ENCODE results near the gene HCFC2. TPM values are rescaled to one million over a fixed set of nuclear protein-coding genes. Genes with fewer than 3 reads are reported as not detected.

The HCFC2 gene
- total RNA-seq, 1 donor from 2014 or later: 18.5 TPM

DNA sequence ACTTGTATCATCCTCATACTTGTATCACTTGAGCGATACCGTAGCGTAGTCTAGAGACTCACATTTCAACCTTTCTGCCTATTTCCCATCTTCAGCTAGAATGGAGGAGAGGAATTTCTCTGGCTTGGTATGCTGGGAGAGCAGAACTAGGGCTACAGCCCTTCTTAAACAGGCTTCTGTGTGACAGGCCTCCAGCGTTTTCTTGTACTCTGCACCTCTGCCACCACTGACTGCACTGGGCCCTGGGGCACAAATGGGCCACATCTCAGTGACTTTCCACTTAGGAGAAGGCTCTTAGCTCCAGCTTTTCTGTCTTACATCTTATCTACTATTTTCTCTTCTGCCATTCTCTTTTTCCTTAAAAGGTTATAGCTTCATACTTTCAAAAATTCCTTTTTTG is 26.8 kb downstream of the HCFC2 start:
- DNase-seq: no peak
- Histone ChIP-seq H3K27me3 (ENCODE audit: low read depth) (no peaks in the 10 kb centered on the region), H3K4me3 (no peak overlapping the region), H3K9me3 (no peaks in the 10 kb centered on the region), H3K36me3 (peaks cover 84% of the 10 kb centered on the region), H3K4me1 (no peaks in the 10 kb centered on the region), H3K27ac (no peak overlapping the region)
- ATAC-seq: no peak
- TF ChIP-seq, protein P1, sequence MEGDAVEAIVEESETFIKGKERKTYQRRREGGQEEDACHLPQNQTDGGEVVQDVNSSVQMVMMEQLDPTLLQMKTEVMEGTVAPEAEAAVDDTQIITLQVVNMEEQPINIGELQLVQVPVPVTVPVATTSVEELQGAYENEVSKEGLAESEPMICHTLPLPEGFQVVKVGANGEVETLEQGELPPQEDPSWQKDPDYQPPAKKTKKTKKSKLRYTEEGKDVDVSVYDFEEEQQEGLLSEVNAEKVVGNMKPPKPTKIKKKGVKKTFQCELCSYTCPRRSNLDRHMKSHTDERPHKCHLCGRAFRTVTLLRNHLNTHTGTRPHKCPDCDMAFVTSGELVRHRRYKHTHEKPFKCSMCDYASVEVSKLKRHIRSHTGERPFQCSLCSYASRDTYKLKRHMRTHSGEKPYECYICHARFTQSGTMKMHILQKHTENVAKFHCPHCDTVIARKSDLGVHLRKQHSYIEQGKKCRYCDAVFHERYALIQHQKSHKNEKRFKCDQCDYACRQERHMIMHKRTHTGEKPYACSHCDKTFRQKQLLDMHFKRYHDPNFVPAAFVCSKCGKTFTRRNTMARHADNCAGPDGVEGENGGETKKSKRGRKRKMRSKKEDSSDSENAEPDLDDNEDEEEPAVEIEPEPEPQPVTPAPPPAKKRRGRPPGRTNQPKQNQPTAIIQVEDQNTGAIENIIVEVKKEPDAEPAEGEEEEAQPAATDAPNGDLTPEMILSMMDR (IDR thresholded peaks at IDR 0.05): no peak
- intact Hi-C loops (cut with DNase I): no loop called here

- TF ChIP-seq, protein P1 (IDR thresholded peaks at IDR 0.05): no peak
- DNase-seq (no peak), ATAC-seq (no peak)
- Histone ChIP-seq H3K27ac (no peak overlapping the region), H3K27me3 (ENCODE audit: low read depth) (no peaks in the 10 kb centered on the region), H3K9me3 (no peaks in the 10 kb centered on the region), H3K4me3 (no peak overlapping the region), H3K4me1 (no peaks in the 10 kb centered on the region), H3K36me3 (peaks cover 84% of the 10 kb centered on the region)
- intact Hi-C loops (cut with DNase I): no loop called here
Measured at GRCh38 chr12:104094284-104094683, 30.0 kb downstream of the HCFC2 start.

GRCh38 chr12:104095289-104095688 is 31.0 kb downstream of the HCFC2 start:
- no peaks in the 10 kb centered on the region for H3K9me3 ChIP-seq
- no peaks in the 10 kb centered on the region for H3K27me3 ChIP-seq (ENCODE audit: low read depth)
- H3K27ac ChIP-seq: no peak overlapping the region
- DNase-seq (no peak), ATAC-seq (no peak)
- TF ChIP-seq, protein P1 (IDR thresholded peaks at IDR 0.05): no peak
- peaks cover 84% of the 10 kb centered on the region for H3K36me3 ChIP-seq
- intact Hi-C loops (cut with DNase I): no loop called here
- no peaks in the 10 kb centered on the region for H3K4me1 ChIP-seq
- H3K4me3 ChIP-seq: no peak overlapping the region

DNA sequence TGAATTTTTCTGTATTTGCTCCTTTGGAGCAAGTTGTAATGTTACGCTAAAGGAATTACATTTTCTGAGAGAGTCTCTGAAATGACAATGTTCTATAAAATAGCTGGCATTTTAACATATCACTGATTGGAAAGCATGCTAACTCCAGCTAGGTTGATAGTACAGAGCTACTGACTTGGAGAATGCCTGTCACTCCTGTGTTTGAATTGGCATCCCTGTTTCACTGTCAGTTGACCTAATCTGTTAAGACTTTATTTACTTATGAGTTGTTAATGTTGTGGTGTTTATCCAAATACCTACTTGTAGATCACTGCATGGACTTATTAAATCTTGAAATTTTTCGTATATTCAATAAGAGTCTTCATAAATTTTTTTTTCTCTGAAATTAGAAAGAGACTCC is 33.6 kb downstream of the HCFC2 start:
- intact Hi-C loops (cut with DNase I): no loop called here
- no peaks in the 10 kb centered on the region for H3K9me3 ChIP-seq
- ATAC-seq (no peak), DNase-seq (no peak)
- TF ChIP-seq, protein P1 (IDR thresholded peaks at IDR 0.05): no peak
- H3K36me3 ChIP-seq: peaks cover 98% of the 10 kb centered on the region
- no peaks in the 10 kb centered on the region for H3K27me3 ChIP-seq (ENCODE audit: low read depth)
- no peak overlapping the region for H3K27ac ChIP-seq
- H3K4me1 ChIP-seq: no peaks in the 10 kb centered on the region
- no peak overlapping the region for H3K4me3 ChIP-seq

DNA sequence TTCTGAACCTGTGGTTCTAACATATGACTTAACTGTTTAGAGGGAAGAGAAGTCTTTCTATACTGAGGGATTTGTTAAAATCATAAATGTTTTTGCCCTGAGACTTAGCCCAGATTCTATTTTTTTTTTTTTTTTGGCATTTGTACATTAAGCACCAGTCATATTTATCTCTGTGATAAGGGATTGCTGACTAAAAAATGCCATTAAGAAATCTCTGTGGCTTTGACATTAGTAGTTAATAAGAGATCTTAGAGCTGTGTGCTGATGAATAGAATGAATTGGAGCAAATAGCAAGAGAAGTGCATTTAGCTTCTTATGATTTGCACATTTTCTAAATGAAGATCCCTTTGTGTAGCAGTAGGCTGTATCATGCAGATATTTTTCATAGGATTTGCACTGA is 41.1 kb downstream of the HCFC2 start:
- no peak for DNase-seq

More for the DNA sequence above, 41.1 kb downstream of the HCFC2 start:
- no peak for ATAC-seq
- intact Hi-C loops (cut with DNase I): no loop called here
- H3K27ac ChIP-seq: no peak overlapping the region
- no peaks in the 10 kb centered on the region for H3K9me3 ChIP-seq
- no peak overlapping the region for H3K4me3 ChIP-seq
- H3K27me3 ChIP-seq (ENCODE audit: low read depth): no peaks in the 10 kb centered on the region
- H3K36me3 ChIP-seq: peaks cover 41% of the 10 kb centered on the region
- TF ChIP-seq, protein P1 (IDR thresholded peaks at IDR 0.05): no peak
- H3K4me1 ChIP-seq: peaks cover 7% of the 10 kb centered on the region

All from lower lobe of right lung (tissue), 2 donors.